ELR (cell line): ENCODE results near the gene DEPDC1.
"Not testable (repeated sequence)": the region's sequence is repeated elsewhere in the genome, so short reads cannot be mapped to it uniquely, and the experiment has no call there.

Source experiments
- DNase-seq: peaks from one replicate; pipeline ENCODE4 v3.0.0-alpha.2; 2015; ENCODE audit warnings: low read depth

Gene DEPDC1, protein sequence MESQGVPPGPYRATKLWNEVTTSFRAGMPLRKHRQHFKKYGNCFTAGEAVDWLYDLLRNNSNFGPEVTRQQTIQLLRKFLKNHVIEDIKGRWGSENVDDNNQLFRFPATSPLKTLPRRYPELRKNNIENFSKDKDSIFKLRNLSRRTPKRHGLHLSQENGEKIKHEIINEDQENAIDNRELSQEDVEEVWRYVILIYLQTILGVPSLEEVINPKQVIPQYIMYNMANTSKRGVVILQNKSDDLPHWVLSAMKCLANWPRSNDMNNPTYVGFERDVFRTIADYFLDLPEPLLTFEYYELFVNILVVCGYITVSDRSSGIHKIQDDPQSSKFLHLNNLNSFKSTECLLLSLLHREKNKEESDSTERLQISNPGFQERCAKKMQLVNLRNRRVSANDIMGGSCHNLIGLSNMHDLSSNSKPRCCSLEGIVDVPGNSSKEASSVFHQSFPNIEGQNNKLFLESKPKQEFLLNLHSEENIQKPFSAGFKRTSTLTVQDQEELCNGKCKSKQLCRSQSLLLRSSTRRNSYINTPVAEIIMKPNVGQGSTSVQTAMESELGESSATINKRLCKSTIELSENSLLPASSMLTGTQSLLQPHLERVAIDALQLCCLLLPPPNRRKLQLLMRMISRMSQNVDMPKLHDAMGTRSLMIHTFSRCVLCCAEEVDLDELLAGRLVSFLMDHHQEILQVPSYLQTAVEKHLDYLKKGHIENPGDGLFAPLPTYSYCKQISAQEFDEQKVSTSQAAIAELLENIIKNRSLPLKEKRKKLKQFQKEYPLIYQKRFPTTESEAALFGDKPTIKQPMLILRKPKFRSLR

DNA sequence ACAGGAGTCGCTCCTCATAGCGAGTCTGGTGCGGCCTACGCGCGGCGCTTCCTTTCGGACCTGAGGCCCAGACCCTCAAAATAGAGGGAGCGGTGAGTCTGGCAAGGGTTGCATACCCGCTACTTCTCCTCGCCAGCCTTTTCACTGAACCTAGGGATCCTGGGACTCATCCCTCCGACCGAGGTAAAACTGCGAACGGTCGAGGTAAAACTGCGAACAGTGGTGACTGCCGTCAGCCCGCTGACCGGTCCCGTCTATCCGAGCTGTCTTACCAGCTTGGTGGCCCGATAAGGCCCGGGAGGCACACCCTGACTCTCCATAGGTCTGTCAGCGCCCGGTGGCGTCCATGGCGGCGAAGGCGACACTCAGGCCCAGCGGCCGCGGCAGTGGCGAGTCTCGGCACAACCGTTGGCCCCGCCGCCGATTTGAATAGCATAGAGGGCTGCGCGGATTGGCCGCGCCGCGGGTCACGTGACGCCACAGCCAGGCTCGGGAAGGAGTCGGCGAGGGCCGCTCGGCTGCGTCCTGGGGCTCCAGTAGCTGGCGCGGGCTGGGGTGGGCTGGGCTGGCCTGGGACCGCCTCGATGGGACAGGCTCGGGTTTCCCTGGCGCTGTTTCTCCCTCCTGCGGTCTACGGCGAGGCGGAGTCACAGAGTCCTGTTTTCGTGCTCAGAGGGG, at the start of gene DEPDC1:
TSS of gene DEPDC1 (minus strand) at position 403 of the 678 bp plus-strand sequence. CDS start at position 320, 83 bp downstream.
- DNase-seq: peak; percentile 97

DNA sequence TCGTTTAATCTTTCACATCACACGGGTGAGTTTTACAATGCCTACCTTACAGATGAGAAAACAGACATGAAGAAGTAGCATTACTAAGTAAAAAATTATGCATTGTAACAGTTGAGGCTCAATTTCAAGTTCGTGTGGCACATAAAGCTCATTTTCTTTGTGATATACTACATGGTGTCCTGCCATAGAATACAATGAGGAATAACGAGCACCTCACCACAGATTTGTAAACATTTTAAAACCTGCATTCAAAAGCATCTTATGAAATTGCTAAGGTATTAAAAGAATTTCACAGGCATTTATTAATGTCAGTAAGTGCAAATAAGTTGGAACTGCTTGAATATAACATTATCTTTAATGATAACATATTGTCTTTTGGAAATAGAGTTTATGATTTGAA, 47.8 kb upstream of the DEPDC1 start:
- no peak for DNase-seq

DNA sequence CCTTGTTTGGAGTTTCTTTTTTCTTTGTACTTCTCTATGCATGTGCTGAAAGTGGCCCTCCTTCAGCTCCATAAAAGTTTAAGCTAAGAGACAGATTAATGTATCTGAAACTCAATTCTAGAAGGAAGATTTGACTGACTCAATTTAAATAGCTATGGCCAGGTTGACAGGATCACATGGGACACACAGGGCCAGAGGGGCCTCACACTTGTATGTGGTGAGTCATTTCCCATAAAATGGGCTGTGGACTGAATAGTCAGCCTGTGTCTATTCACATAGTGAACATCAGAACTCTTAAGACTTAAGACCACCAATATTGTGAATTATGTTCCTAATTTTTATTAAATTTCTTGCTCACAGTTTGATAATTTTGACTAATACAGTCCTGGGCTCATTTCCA, 45.7 kb upstream of the DEPDC1 start:
- DNase-seq: peak; percentile 70

DNA sequence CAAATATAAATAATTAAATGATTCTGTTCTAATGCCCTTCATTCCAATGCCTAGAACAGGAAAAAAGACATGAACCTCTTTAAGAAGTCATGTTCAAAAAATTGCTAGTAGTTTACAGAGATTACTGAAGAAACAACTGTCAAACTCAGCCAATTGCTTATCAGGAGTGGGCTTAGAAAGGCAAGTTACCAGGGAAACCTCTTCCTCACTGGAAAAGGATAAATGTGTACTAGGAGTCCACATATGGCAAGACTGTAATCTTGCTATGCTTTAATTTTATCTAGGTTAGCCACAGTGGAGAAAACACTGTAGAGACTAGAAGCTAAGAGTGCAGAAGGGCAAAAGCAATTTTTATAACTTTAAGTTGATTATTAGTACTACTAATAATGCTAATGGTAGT, 42.1 kb upstream of the DEPDC1 start:
- no peak for DNase-seq

DNA sequence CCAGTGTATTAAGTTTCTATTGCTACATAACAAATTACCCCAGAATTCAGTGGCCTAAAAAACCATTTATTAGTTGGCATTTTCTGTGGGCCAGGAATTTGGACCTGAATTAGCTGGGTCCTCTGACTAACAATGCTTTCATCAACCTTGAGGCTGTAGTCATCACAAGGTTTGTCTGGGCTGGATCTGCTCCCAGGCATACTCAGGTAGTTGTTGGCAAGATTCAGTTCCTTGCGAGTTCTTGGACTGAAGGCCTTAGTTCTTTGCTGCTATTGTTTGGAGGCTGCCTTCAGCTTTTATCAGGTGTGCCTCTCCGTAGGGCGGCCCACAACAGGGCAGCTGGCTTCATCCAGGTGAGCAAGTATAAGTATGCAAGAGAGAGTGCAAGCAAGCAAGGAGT, 31.4 kb upstream of the DEPDC1 start:
- peak; percentile 22 for DNase-seq

DNA sequence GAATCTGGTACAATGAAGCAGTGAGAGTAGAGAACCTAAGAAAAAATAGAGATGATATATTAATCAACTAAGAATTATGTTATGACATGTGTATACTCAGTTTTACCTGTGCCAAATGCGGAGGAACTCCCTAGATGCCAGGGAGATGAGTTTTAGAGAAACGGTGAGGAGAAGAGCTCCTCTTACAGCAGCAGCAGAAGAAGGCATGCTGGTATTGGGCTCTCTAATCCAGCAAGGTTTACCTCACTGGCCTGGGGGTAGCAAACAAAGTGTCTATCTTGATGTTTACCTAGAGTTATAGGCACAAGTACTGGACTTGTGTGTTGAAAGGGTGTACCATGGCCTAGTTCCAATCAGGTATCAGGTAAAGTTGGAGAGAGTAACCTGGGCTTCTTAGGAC, 28.9 kb upstream of the DEPDC1 start:
- no peak for DNase-seq

DNA sequence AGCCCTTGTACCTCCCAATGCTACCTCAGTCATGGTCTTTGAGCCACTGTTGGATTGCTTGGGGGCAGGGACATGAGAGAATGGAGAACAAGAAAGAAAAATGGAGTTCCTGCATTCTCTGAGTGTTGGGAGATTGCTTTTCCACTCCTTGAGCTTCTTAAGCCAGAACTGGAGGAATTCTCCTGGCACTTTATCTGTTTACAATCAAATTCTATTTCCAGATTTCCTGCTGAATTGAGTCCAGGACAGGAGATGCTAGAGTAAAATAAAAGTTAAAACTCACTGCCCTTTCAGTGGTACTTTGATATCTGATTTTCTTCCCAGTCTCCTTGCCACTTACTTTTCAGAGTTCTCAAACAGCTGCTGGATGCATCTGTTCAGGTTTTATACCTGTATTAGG, 24.4 kb upstream of the DEPDC1 start:
- no peak for DNase-seq

DNA sequence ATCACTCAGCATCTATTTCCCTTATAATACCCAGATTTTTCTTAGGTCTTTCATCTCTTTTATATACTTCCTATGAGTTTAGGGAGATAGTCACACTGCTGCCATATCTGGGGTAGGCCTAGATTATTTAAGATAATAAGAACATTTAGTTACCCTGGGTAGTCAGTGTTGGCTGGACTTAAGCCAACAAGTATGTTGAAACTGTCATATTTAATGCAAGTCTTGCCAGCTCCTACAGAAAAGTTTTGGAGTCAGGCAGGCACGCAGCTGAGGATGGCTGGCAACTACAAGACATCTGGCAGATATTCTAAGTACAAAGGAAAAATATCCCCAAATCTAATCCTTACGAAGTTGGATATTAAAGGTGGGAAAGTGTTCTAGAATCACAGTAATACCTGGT, 19.2 kb upstream of the DEPDC1 start:
- no peak for DNase-seq

DNA sequence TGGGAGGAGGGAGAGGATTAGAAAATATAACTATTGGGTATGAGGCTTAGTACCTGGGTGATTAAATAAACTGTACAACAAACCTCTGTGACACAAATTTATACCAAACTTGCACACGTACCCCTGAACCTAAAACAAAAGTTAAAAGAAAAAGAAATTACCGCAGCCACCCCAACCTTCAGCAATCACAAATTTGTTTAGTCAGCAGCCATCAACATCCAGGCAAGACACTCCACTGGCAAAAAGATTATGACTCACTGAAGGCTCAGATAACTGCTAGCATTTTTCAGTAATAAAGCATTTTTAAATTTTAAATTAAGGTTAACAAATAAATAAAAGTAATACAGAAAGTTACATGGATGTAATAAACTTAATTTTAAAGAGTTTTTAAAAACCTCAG, 14.4 kb upstream of the DEPDC1 start:
- DNase-seq: peak; percentile 2

DNA sequence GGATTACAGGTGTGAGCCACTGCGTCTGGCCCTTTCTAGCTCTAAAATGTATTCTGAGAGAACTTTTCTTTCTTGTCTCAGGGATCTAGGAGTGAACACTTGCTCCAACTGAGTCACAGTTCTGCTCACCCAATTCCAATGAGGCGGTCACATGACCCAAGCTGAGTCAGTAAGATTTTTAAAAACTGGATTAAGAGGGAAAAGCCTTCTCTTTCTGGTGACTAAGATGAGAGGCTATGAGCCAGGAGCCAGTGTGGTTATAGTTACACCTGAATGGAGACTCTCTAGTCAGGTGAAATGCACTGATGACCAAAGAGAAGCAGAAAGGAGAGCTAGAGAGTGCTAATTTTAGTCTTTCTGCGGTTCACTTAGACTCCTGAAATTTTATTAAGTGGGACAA, 9.5 kb upstream of the DEPDC1 start:
- no peak for DNase-seq

DNA sequence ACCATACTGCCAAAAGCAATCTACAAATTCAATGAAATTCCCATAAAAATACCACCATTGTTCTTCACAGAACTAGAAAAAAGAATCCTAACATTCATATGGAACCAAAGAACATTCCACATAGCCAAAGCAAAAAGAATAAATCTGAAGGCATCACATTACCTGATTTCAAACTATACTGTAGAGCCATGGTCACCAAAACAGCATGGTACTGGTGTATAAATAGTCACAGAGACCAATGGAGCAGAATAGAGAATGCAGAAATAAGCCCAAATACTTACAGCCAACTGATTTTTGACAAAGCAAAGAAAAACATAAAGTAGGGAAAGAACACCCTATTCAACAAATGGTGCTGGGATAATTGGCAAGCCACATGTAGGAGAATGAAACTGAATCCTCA, 6.2 kb upstream of the DEPDC1 start:
- no peak for DNase-seq

DNA sequence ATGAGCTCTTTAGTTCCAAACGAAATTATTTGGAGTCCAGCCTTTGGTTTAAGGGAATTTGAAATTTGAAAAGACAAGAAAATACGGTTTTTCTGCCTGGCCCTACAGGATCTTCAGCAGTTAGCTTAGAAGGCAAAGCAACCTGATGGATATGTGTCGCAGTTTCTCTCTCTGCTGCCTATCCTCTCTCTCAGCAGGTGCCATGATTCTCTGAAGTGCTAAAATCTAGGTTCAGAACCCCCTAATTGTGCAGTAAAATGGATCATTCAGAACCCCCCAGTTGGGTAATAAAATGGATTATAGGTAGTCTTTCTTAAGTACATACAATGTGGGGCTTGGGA, 446 bp upstream of the DEPDC1 start:
- no peak for DNase-seq

DNA sequence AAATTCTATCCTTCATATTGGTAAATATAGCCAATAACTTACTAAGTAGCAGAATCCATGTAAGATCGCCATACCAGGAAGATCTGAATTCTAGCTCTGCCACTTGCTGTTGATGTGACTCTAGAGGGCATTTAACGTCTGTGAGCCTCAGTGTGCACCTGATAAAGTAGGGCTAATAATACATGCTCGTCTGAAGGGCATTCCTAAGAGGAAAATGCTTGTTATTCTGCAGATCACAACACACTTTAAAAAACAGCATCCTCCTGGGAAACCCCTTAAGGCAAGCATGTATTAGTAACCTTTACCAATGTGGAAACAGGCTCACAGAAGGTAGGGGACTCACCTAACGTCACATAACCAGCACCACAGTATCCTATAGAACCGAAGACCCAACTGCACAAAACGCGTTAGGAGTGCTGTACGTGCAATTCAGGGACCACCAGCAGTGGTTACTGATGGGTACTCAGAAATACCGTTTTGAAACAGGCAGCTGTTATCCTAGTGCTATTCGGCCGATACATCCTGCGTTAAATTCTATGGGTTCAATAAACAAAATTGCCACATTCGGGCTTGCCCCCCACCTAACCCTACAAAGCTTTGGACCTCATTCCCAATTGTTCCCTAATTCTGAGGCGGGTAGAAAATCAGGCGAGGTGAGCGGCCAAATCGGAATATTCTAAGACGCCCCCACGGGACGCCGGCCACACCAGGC, 758 bp downstream of the DEPDC1 start:
- DNase-seq: peak; percentile 28

DNA sequence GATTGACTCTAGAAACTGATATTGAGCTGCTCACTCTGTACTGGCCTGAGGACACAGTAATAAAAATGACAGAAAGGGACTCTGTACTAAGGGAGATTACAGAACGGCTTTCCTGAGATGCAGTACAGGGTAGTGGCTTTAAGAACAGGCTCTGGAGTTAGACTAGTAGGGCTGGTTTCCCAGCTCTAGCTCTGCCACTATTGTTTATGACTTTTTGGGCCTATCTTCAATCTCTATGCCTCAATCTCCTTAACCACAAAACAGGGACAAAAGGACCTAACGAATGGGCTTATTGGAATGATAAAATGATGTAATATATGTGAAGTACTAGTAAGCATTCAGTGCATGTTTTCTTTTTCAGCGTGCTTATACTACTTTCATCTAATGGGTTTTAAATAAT, 1.4 kb downstream of the DEPDC1 start:
- DNase-seq: peak; percentile 19

DNA sequence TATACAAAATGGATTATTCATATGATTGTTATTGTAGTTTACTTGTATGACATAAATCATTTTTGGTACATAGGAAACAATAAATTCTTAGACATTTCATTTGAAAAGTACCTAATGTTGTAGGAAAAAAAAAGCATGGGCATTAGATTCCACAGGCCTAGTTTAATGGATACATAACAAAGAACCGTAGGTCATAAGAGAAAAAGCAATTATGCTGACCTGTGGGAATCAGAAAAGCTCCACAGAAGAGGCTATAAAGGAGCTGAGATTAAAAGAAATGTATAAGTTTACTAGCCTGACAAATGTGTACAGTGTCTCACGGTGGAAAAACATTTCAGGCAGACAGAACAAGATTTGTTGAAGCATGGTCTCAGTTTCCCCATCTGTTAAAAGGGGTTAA, 3.7 kb downstream of the DEPDC1 start:
- DNase-seq: no peak

DNA sequence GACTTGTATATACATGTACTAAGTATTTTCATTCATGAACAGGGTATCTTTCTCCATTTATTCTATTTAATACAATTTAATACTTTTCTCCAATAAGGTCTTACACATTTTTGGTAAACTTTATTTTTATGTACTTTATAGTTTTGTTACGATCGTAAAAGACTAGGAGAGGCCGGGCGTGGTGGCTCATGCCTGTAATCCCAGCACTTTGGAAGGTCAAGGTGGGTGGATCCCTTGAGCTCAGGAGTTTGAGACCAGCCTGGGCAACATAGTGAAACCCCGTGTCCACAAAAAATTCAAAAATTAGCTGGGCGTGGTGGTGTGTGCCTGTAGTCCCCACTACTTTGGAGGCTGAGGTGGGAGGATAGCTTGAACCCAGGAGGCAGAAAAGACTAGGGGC, 4.6 kb downstream of the DEPDC1 start:
- DNase-seq: not testable (repeated sequence)

DNA sequence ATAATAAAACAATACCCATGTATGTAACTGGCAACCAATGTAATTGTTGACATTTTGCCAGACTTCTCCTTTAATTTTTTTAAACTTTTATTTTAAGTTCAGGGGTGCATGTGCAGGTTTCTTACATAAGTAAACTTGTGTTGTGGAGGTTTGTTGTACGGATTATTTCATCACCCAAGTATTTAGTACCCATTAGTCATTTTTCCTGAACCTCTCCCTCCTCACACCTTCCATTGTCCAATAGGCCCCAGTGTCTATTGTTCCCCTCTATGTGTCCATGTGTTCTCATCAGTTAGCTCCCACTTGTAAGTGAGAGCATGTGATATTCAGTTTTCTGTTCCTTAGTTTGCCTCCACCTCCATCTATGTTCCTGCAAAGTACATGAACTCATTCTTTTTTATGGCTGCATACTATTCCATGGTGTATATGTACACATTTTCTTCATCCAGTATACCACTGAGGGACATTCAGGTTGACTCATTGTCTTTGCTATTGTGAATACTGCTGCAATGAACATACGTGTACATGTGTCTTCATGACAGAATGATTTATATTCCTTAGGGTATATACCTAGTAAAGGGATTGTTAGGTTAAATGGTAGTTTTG, 6.7 kb downstream of the DEPDC1 start:
- no peak for DNase-seq

DNA sequence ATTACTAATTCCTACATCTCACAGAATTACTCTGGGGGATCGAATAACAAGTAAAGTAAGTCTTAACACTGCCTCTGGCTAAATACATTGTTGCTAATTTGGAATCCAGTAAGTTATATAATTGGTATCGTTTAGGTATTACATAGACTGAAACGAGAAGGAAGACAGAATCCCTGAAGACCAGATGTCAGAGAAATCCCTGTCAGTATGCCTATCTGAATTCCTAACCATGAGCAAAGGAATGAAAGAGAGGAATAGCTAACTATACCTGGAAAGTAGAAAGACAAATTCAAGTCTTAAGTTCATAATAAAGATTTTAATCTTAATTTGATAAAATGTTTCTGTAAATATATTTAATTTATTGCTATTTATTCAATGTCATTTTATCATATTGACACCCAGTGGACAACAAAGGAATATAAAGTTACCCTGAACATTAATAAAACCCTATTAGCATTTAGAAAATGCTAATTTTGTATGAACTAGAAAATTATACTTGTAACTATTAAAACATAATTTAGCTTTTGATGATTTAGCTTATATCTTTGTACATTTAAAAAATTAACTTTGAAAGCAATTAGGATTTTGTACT, 11.4 kb downstream of the DEPDC1 start:
- DNase-seq: no peak

DNA sequence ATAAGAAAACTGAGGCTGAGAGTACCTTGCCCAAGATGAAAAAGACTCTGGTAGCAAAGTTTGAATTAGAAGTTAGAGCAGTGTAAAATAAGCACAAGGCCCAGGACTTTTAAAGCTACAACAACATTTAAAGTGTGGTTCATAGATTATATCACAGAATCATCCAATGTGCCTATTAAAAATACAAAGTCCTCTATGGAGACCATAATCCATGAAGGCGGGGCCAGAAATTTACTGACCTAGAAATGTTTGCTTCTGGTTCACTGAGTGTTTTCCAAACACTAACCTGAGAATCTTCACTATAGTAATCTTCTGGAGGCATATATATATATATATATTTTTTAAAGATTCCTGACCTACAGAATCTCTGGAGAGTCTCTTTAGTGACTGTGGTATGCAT, 12.3 kb downstream of the DEPDC1 start:
- DNase-seq: no peak

DNA sequence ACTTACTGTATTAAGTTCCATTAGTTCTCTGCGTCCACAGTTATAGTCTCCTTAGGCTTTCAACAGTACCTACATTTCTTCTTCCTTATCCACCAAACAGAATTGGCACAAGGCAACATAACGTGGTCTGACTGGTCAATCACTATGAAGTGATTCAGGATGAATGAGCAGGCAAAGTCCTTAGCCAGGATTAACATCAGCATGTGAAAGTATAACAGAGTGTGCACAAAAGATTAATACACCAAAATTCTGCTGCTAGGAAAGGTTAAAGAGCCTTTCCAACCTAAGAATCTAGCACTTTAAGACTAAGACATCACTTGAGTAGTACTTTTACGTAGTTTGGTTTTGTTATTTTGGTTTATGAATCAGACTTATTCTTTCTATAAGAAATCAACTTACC, 15.8 kb downstream of the DEPDC1 start:
- no peak for DNase-seq

DNA sequence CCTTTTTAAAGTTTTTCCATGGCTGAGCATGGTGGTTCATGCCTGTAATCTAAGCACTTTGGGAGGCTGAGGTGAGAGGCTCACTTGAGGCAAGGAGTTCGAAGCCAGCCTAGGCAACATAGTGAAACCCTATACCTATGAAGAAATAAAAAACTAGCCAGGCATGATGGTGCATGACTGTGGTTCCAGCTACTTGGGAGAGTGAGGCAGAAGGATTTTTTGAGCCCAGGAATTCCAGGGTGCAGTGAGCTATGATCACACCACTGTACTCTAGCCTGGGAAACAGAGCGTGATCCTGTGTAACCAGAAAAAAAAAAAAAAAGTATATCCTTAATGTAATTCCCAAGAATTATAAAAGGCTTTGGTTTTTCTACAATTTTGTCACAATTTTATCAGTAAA, 17.4 kb downstream of the DEPDC1 start:
- no peak for DNase-seq

DNA sequence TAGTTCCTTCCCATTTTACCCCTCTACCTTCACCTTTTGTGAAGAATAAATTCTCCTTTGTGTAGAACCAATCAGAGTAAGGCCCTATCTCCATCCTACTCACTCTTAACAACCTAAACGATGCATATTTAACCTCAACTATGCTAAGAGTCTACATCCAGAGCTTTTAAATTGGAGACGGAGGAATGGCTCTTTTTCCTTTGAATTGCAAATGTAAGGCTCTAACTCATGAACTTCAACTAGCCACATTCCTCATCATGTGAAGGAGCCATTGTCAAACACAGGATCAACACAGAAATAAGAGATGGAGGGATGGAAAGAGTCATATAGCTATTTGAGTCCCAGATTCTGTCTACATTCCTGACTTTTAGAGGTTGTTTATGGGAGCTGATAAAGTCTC, 18.2 kb downstream of the DEPDC1 start:
- no peak for DNase-seq
